Peyer's patch (tissue), 4 donors: ENCODE data around the gene PARVA. TPM values are rescaled to one million over a fixed set of nuclear protein-coding genes. Genes with fewer than 3 reads are reported as not detected.

Experiments
- DNase-seq, 3 donors: peaks; one replicate each; pipeline ENCODE4 v3.0.0-alpha.2; 2017 to 2019
- H3K27ac ChIP-seq, 4 donors: fragments of 200-600 bp; sonication (generic); one replicate each; pipeline ENCODE4 v1.5.1; 2016 to 2019
- H3K27me3 ChIP-seq, 2 donors: fragments of 200-600 bp; sonication (generic); one replicate each; pipeline ENCODE4 v1.5.1; 2019
- H3K36me3 ChIP-seq, 3 donors: fragments of 200-600 bp; sonication (generic); one replicate each; pipeline ENCODE4 v1.5.1; 2016 to 2019
- H3K4me1 ChIP-seq, 4 donors: fragments of 200-600 bp; sonication (generic); one replicate each; pipeline ENCODE4 v1.5.1; 2016 to 2019
- H3K4me3 ChIP-seq, 4 donors: fragments of 200-600 bp; sonication (generic); 1 replicate in 3 of 4; 2 replicates in 1 of 4; pipeline ENCODE4 v1.5.1; 2016 to 2019; ENCODE audit warnings: mild to moderate bottlenecking in 1 of 4
- H3K9me3 ChIP-seq, 4 donors: fragments of 200-600 bp; sonication (generic); one replicate each; pipeline ENCODE4 v1.5.1; 2016 to 2019; ENCODE audit warnings: mild to moderate bottlenecking in 1 of 4
- CTCF ChIP-seq, 6 experiments: fragments of 450-650 bp in 4 of 6; fragments of 200-600 bp in 2 of 6; sonication (generic) in 1 of 6; IDR thresholded peaks; one replicate each; pipeline ENCODE4 v1.5.1; 2017 to 2019; ENCODE audit warnings: antibody characterized with exemption in 6 of 6, mild to moderate bottlenecking in 3 of 6, moderate library complexity in 1 of 6
- POLR2A ChIP-seq, 2 donors: fragments of 450-650 bp; IDR thresholded peaks; one replicate each; pipeline ENCODE4 v1.5.1; 2017; ENCODE audit warnings: antibody characterized with exemption in 2 of 2, mild to moderate bottlenecking in 2 of 2, moderate library complexity in 2 of 2
- total RNA-seq, 4 donors: library from RNA; depleted of rRNA; stranded (reverse); fragments of >200 nt; gene quantifications; one replicate each; pipeline ENCODE4 v1.1.0, GENCODE V29; 2016

PARVA gene
- total RNA-seq, 4 donors from 2014 or later, result 13.7 to 35.5 (median 26.2) TPM

- TF ChIP-seq CTCF (IDR thresholded peaks at IDR 0.05), result no peak
- TF ChIP-seq POLR2A (IDR thresholded peaks at IDR 0.05), result no peak
- Histone ChIP-seq H3K36me3 (no peaks in the 10 kb centered on the region), H3K27ac (peak overlapping the region; percentile 8 to 62 (median 28))
Observed at GRCh38 chr11:12539572-12539971, 162.2 kb downstream of the PARVA start.

GRCh38 chr11:12540075-12540680 lies 162.8 kb downstream of the PARVA start:
- TF ChIP-seq POLR2A (IDR thresholded peaks at IDR 0.05) (no peak), CTCF (IDR thresholded peaks at IDR 0.05) (no peak)
- Histone ChIP-seq H3K4me1 (no peaks in the 10 kb centered on the region), H3K4me3 (no peak overlapping the region), H3K36me3 (no peaks in the 10 kb centered on the region), H3K9me3 (no peaks in the 10 kb centered on the region), H3K27ac (peak overlapping the region; percentile 24 to 62 (median 40)), H3K27me3 (no peaks in the 10 kb centered on the region)
- no peak for DNase-seq

More at GRCh38 chr11:12539572-12539971, 162.2 kb downstream of the PARVA start:
- no peaks in the 10 kb centered on the region for H3K27me3 ChIP-seq
- H3K9me3 ChIP-seq, result no peaks in the 10 kb centered on the region
- H3K4me1 ChIP-seq, result no peaks in the 10 kb centered on the region
- H3K4me3 ChIP-seq, result no peak overlapping the region
- DNase-seq, result no peak

- no peak overlapping the region for H3K4me3 ChIP-seq
- no peak for DNase-seq
- H3K27ac ChIP-seq, result peak overlapping the region; percentile 24 to 62 (median 40)
- H3K27me3 ChIP-seq, result no peaks in the 10 kb centered on the region
- H3K4me1 ChIP-seq, result no peaks in the 10 kb centered on the region
- H3K36me3 ChIP-seq, result no peaks in the 10 kb centered on the region
- TF ChIP-seq POLR2A (IDR thresholded peaks at IDR 0.05) (no peak), CTCF (IDR thresholded peaks at IDR 0.05) (peak in 1 of 6 experiments; percentile 7)
- no peaks in the 10 kb centered on the region for H3K9me3 ChIP-seq
Observed at GRCh38 chr11:12540913-12541582, 163.7 kb downstream of the PARVA start.

GRCh38 chr11:12541583-12542151 lies 164.3 kb downstream of the PARVA start:
- Histone ChIP-seq H3K27ac (no peak overlapping the region), H3K4me3 (no peak overlapping the region), H3K36me3 (no peaks in the 10 kb centered on the region), H3K27me3 (no peaks in the 10 kb centered on the region), H3K9me3 (no peaks in the 10 kb centered on the region), H3K4me1 (no peaks in the 10 kb centered on the region)
- no peak for DNase-seq
- TF ChIP-seq CTCF (IDR thresholded peaks at IDR 0.05), result no peak
- no peak for TF ChIP-seq POLR2A (IDR thresholded peaks at IDR 0.05)

GRCh38 chr11:12542186-12542935 lies 165.0 kb downstream of the PARVA start:
- Histone ChIP-seq H3K36me3 (no peaks in the 10 kb centered on the region), H3K4me3 (no peak overlapping the region), H3K9me3 (no peaks in the 10 kb centered on the region), H3K4me1 (no peaks in the 10 kb centered on the region), H3K27me3 (no peaks in the 10 kb centered on the region), H3K27ac (no peak overlapping the region)
- TF ChIP-seq CTCF (IDR thresholded peaks at IDR 0.05) (no peak), POLR2A (IDR thresholded peaks at IDR 0.05) (no peak)
- DNase-seq, result no peak
